GM18505 (cell line): Measurements from ENCODE around the gene NEK6.
A peak's percentile ranks its signal among the peaks of the same experiment; 100 is the strongest.

Experiments used
- ATAC-seq: cut with Tn5 transposase; IDR thresholded peaks from one replicate; pipeline ENCODE4 v1.9.1; 2021; ENCODE audit not compliant: unreplicated experiment
- POLR2A ChIP-seq: IDR thresholded peaks from 4 replicates; pipeline ENCODE4 v1.6.1; 2011; ENCODE audit warnings: borderline replicate concordance; ENCODE audit not compliant: insufficient read depth, insufficient read length; ENCODE audit errors: extremely low read depth

Gene NEK6

DNA sequence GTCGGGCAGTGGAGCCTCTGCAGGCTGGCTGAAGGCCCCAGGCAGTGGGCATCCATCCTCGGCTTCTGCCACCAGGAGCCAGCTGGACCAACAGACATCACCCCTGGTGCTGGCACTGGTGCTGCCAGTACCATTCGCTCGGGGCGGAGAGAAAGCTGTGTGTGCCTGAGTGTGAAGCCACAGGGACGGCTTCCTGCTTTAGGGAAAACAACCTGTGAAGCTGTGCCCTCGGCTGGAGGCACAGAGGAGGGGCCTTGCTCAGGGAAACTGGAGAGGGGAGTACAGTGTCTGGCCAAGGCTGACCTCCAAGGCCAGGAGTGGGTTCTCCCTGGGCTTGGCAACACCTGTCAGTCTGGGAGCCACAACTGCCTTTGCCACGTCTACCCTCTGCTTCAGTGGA lies 38.3 kb downstream of the NEK6 start:
- ATAC-seq = no peak
- TF ChIP-seq POLR2A = no peak

DNA sequence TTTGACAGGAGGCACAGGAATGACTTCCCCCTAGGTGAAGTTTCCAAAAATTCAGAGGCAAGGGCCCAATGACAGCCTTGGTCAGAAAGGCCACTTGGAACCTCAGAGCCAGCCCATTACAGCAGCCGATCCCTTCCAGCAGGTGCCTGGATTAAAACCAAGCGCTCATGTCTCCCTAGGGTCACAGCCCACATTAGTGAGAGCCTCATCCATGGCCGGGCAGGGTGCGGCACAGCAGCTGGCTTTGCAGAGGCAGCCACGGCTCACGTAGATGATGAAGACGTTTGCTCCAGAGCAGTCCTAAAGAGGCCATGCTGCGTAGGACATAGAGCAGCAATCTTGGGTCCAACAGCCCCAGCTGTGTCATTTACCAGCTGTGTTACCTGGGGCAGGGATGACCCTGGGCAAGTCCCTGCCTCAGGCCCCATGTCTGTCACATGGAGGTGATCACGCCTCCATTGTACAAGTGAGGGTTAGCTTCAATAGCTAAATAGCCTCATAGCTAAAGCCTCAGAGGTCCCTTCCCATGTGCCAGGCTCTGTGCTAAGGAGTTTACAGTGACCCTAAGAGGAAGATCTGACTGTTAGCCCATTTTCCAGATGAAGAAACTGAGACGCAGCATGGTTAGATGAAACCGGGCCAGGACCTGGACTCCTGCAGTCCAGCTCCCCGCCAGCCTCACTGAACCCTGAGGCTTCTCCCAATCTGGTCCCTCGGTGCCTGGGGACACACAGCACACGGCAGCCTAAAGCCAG lies 39.2 kb downstream of the NEK6 start:
- ATAC-seq = no peak

DNA sequence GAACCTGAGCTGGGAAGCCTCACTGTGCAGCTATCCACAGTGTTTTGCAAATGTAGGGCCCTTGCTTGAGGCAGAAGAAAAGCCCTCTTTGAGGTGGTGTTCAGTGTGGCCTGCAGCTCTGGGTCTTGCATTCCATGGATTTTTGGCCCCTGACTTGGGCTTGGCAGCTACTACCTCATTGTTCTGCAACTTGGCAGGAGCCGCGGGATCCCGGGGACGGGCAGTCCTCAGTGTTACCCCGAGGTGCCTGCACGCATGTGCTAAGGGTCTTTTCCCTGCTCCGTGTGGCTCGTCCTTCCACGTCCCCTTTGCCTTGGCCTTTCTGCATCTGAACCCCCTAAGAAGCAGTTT lies 39.8 kb downstream of the NEK6 start:
- no peak for TF ChIP-seq POLR2A
- ATAC-seq = no peak

More for the DNA sequence above, 39.2 kb downstream of the NEK6 start:
- no peak for TF ChIP-seq POLR2A

DNA sequence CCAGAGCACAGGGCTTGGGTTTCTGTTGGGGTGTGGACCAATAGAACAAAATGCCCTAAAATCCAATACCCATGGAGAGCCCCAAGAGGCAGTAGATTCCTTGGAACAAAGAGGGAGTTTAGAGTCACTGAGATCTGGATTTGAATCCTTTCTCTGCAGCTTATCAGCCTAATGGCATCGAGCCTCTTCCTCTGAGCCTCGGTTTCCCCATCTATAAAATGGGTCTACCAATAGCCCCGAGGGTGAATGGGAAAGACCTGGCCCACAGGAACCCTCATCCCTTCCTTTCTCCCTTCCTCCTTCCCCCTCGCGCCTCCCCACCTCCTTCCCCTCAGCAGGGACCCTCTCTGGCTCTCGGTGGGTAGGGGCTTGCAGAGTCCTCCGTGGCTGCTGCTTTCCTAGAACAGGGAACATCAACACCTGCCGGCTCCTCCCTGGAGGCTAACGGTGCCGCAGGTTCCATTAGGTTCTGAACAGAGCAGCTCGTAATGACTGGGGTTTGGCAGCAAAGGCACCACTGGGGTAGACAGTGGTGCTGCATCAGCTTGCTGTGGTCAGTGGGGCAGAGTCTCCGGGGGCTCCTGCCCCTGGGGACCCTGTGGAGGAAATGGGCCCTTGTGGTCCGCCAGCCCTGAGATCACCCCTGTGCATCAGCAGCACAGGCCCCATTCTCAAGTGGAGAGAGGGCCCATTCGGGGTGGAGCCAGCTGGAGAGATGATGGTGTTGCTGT lies 40.3 kb downstream of the NEK6 start:
- peak; percentile 7 for TF ChIP-seq POLR2A
- no peak for ATAC-seq

DNA sequence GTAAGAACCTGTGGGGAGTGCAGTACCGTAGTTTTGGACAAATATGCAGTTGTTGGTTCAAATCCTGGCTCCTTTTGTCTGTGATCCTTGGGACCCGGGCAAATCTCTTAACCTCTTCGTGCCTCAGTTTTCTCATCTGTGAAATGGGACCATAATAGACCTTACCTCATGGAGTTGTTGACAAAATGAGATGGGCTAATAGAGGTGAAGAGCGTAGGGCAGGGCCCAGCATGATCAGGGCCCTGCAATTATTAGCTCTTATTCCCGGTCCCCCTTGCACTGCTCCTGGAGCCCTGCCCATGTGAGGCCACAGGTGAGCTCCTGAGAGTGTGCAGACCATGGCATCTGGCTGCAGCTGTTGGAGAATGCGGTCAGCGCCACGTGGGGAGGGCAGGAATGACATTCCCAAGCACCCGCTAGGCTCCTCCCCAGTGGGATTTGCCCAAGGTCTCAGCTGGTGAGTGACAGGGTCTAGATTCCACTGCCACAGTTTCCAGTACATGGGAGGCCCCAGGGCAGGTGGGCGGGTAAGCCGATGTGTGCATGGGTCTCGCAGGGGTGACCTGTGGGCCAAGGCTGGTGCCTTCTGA lies 41.0 kb downstream of the NEK6 start:
- no peak for TF ChIP-seq POLR2A

DNA sequence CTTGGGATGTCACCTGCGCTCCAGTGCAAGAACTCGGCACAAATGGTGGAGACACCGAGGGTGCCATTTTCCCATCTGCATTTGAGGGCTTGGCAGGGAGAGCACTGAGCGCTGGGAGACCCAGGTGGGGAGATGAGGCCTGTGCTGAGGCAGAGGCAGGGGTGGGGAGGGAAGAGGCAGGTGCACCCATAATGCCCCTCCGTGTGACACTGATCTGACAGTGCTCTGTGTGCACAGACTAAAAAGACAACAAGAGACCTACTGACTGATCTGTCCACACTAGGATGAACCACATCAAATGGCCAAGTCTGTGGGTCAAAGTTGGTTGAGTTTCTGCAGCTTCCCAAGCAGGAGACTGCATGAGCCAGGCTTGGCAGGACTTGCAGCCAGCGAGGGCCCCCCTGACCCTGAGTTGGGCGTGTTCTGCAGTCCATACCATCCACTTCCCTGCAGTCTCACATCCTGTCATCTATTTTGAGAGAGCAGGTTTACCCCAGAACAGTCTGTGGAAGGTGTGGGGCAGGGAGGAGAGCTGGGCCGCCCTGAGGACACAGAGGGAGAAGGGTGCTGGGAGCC lies 41.9 kb downstream of the NEK6 start:
- no peak for ATAC-seq
- TF ChIP-seq POLR2A = no peak

More for the DNA sequence above, 41.0 kb downstream of the NEK6 start:
- ATAC-seq = no peak

DNA sequence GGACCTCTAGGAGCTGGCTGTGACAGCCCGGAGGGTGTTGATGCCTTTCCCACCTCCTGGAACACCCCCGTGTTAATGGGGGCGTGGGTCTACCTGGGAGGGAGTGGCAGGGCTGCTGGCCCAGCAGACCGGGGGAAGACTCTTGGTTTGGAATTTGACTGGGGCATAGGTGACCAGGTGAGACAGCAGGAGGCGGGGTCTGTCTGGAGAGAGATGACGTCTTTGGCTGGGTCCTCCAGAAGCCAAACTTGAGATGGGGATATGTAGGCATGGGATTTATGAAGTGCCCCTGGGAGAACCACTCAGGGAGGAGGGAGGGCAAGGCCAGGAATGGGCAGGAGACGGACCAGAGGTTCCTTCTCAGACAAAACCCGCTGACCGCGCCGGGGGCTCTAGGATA lies 42.6 kb downstream of the NEK6 start:
- ATAC-seq = no peak

DNA sequence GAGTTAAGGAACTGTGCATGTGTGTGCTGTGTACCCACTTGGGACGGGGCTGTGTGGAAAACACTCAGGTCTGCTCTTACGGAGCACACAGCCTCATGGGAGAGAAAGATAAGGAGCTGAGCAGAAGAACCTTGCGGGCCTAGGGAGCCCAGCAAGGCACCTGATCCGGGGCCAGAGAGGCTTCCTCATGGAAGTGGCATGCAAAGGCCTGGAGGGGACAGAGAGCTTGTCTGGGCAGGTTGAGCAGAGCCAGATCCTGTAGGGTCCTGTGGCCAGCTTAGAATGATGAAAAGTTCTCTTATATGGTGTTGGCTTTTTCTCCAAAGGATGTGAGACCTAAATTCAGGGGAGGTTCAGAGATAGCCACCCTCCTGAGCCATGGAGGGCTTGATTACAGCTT lies 45.2 kb downstream of the NEK6 start:
- no peak for TF ChIP-seq POLR2A
- ATAC-seq = no peak

More for the DNA sequence above, 42.6 kb downstream of the NEK6 start:
- TF ChIP-seq POLR2A = no peak

DNA sequence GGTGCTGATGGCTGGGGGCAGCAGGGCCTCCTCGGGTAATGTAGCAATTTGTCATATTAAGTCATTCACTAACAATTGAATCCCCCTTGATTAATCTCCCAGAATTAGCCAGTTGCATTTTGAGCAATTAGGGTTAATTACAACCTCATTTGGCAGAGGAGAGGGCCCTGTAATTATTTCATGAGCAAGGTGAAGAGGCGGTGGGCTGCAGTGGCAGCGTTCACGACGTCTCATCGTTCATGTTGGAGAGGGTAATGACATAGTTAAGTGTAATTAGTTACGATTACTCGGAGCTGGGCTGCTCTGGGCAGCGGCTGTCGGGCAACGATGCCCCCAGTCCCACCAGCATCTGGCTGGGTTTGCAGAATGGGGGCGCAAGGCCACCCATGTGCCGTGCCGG lies 46.0 kb downstream of the NEK6 start:
- ATAC-seq = no peak
- TF ChIP-seq POLR2A = no peak

DNA sequence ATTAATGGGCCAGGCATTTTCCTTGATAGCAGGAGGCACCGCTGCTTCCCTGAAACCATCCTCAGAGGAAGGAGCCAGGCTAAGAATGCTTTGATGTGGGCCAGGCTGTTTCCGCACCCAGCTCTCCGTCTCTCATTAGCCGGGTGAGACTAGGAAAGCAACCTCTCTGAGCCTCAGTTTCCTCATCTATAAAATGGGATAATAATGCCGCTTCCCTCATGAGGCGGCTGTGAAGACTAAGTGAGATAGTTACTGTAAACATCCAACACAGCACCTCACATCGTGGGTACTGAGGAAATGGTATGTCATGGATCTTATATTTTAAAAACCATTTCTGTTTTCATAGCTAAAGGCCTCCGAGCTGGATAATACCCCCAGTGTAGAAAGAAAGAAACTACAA lies 46.5 kb downstream of the NEK6 start:
- no peak for TF ChIP-seq POLR2A
- ATAC-seq = no peak

DNA sequence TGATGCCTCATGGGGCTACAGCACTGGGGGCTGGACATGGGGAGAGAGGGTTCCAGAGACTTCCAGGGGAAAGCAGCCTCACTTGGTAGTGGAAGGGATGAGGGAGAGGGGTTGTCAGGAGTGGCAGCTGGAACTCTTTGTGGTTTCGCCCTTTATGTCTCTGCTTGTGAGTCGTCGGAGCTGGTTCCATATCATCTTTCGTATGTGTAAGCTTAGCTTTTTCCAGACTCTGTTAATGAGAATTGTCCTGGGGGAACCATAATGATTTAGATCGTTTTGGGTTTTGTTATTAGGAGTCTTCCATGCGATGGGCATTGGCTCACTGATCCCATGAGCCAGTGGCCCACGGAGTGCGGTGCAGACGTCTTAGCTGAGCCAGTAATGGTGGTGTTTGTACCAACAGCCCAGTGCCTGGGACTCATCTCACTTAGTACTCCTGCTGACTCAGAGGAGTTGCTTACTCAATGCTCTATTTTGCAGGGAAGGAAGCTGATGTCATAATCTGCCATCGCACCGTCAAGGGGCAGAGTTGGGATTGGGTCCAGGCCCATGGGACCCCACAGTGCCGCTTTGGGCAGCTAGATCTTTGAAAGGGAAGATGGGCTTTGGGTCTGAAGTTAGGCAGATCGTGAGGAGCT lies 48.5 kb downstream of the NEK6 start:
- no peak for TF ChIP-seq POLR2A

DNA sequence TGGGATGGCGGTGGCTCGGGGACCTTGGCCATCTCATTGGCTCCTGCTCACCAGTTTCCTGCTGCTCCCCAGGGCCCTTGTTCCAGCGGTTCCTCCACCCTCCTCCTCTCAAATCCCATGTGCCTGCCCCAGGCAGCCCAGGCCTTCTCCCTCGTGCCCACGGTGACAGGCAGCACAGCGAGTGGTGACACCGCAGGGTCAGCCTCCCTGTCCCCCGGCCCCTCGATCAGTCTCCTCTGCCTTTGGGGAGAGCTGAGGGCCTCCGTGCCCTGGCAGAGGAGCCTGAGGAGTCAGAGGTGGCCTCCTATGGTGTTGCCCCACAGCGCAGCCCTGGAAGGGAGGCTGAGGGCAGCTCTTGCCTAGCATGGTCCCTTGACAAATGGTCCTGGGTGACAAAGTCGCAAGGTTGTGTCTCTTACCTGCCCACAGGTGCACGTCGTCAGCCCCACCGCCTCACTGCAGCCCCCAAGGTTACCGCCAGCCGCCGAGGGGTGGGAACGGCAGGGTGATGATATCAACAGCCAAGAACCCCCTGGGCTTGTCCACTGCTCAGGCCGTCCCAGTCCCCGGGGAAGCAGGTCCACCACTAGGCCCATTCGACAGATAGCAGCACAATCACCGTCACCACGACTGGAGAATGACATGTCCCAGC lies 49.8 kb downstream of the NEK6 start:
- ATAC-seq = no peak
- no peak for TF ChIP-seq POLR2A

More for the DNA sequence above, 48.5 kb downstream of the NEK6 start:
- no peak for ATAC-seq
